GM21515 (cell line): ENCODE data around the gene MBP.
"Not testable (repeated sequence)": the region's sequence is repeated elsewhere in the genome, so short reads cannot be mapped to it uniquely, and the experiment has no call there.

Experiments
- ATAC-seq: cut with Tn5 transposase; IDR thresholded peaks from one replicate; pipeline ENCODE4 v1.9.1; 2021; ENCODE audit not compliant: unreplicated experiment

Gene MBP

DNA sequence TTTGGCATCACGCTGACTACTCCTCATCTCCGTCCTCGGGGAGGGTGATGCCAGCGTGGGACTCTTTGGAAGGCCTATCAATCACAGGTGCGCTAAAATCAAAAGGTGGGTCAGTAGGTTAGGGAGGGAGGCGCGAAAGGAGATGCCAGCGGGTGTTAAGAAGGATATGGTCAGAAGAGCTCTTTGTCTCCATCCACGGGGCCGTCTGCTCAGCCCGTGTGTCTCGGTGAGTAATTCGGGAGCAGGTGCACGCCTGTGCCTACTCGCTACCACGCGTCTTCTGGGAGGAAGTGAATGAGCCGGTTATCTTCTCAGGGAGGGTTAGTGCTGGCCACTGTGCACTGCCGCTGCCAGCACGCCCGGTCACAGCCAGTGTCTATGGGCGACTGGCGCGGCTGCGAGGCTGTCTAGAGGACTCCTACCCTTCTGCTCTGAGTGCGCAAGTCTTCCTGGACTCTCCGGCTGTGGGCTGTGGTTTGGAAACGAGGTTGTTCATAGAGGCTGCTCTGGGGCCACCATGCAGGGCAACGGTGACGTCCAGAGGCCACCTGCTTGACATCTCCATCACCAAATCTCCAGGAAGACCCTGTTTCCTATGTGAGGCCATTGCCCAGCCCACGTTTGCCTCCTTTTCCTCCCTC is 153.4 kb downstream of the MBP start:
- ATAC-seq: no peak

DNA sequence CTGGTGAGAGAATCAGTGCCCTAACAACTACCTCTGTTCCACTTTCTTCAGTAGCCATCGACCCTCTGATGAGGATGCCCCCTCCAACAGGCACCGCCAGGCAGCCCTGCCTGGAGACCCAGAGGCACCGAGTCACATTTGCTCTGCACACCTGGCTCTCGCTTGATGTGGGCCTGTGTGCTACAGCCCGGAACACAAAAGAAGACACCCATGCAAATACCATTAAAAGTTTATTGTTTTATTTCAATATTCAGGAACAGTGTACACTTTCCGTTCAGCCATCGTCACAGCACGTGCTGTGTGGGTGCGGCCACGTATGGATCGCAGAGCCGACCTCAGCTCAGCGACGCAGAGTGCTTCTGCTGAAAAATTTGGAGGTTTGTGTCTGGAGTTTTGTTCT is 154.0 kb downstream of the MBP start:
- ATAC-seq: no peak

DNA sequence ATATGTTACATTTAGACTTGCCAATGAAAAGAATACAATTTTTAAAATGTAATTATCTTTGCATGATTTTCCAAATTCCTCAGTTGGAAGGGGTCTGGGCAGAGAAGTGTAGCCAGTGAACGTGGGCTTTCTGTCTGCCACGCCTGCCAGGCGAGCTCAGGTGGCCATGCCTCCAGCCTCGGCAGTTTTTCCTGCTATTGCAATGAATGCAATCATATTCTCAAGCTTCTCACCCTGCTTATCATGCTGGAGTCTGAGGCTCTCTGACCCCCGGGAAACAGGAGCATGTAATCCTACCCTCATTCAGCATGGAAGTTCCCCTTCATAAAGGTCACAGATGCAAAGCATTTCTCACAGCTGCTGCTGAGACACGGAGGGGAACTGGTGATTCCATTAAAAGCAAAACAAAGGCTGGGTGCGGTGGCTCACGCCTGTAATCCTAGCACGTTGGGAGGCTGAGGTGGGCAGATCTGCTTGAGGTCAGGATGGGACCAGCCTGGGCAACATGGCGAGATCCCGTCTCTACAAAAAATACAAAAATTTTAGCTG is 154.8 kb downstream of the MBP start:
- ATAC-seq: no peak

DNA sequence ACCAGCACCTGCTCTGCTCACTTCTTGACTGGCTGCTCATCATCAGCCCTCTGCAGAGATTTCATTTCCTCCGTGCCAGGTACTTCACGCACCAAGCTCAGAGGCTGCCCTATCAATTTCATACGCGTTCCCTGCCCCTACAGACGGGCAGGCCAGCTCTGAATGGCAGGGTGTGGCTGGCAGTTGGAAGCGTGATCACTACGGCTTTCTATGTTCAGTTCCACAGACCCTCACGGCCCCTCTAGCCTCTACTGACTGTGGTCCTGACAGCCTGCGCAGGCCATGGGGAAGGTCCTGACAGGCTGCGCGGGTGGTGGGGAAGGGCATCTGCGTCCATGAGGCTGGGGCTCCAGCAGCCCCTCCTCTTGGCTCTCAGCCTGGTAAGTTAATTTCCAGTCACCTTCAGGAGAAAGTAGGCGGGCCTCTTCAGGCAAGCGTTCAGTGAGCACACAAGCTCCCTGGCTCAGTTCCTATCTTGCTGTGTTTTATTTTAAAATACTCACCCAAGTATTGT is 155.4 kb downstream of the MBP start:
- ATAC-seq: no peak

DNA sequence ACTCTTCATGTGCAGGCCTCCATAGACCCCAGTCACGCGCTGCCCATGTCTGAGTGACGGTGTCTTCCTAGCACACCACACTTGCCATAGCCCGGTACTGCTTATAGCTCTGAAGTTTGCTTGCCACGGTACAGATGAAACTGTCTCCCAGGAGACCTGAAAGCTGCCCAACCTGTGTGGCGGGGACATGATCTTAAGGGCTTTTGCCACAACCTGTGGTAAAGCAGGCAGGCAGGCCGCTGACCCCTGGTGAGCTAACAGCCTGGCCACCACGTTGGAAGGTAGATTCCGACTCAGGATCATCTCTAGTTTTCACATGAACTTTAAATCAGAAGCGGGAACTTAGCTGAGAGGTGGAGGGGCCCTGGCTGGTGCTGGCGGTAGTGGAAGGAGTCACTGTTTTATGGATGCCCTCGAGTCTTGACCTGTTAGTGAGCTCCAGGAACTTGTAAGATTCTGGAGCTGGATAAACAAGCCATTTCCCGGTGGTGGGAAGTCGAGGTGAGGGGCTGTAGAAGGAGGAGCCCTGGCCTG is 156.9 kb downstream of the MBP start:
- no peak for ATAC-seq

DNA sequence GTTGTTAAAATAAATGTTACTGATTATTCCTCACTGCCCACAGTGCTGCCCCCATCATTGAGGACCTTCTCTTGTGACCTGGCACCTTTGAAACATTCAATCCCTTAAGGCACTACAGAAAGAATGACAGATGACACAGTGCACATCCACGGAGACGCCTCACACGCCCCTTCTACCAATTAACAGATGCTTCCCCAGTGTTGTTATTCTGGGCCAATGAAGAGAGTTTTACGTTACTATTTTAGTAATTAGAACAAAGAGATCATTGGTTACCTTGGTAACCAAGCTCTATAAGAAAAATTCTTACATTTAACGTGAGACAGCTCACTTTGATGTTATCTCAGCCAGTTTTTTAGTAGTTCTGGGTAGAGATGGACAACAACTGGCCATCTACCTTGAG is 158.2 kb downstream of the MBP start:
- ATAC-seq: no peak

DNA sequence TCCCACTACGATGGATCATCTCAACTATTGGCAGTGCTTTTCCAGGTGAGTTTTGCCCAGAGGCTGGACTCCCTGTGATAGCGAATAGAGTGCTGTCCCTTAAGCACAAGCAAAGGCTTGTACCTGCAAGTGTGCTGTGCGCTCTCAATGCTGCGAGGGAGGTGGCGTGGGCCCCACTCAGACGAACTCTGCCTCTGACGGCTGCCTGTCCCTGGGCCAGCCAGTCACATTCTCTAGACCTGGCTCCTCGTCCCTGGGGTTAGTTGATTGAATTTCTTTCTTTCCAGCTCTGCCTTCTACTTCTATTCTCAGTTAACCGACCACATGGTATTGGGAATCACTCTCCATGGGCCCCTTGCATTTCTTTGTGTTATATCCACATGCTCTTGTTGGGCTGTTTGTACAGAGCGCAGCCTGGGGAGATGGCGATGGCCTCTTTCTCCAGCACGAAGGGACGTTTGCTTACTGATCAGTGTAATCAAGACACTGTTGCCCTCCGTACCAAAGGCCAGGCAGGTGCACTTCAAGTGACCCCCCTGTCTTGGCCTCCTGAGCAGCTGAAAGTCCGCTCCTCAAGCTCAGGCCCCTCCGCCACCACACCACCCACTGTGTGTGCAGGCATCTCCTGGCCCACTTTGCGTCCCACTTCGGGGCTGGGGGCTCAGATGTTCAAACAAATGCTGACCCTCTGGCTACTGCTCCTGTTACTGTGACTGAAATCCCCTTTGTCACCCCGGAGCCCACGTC is 158.9 kb downstream of the MBP start:
- ATAC-seq: no peak

DNA sequence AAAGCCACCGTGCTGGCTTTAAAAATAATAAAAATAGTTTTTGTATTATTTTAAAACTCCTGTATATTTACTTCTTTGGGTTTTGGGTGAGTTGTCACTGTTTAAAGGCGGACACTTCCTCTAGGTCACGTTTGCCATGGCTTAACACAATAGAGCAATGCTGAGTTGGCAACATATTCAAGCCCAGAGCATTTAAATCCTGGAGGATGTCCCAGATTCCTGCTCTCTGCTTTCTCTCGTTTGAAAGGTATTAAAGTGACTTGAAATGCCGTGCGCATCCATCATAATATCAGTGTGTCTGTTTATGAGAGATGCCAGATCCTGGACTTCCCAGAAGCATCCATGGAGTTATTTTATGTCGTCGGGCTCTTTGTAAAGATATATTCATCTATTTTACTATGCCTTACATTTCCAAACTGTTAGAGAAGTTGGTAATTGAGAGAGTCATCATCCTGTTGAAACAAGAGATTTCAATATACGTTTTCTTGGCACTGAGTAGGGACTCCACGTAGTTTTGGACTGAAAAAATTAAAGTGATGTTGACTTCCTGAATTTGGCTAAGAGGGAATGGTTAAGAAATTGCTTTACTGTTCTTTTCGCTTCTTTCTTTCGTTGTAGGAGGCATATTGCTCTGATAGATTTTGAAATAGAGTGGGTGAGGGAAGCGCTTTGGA is 159.6 kb downstream of the MBP start:
- ATAC-seq: no peak

DNA sequence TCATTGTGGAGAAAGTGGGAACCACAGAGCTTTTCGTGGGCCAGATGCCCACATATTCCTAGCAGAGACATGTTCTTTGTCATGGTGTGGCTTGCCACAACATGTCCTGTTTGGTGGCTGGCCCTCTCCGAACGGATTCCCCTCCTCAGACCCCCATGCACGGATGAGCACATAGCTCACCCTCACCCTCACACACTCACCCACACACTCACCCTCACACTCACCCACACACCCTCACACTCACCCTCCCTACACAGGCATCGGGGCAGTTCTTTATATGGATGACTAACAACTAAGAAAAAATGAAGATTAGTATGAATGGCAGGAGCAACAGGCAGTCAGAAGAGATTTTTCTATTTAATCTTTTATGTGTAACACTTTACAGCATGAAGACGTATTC is 160.3 kb downstream of the MBP start:
- no peak for ATAC-seq

DNA sequence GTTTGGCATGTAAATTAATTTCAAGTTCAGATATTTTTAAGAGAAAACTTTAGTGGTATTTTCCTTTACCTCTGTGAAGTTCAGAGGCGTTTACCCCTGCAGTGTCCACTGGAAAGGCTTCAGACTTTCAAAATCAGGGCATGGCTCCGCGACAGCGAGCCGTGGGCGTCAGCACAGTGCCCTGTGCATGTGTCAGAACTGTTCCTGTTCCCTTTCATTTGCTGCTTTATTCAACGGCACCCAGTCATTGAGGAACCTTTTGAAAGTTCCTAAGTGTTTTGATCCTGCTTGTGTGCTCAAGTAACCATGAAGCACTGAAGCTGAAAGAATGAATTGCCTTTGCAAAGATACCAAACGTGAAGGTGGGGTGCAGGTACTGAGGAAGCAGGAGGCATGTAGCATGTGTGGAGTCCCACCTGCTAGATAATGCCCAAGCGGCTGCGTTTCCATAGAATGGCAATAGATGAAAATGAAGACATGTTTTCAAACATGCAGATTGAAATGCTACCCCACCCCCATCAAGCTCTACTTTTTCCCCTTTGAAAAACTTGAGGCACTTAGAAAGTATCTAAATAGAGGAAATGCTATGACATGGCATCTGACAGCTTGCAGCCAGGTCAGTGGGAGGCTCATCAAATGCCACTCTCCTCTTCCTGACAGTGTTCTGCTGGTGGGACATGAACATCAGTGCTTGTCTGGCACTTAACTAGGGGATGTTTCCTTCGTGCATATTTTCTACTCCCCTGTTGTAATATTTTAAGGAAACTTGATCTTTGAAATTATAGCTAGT is 161.6 kb downstream of the MBP start:
- ATAC-seq: no peak

DNA sequence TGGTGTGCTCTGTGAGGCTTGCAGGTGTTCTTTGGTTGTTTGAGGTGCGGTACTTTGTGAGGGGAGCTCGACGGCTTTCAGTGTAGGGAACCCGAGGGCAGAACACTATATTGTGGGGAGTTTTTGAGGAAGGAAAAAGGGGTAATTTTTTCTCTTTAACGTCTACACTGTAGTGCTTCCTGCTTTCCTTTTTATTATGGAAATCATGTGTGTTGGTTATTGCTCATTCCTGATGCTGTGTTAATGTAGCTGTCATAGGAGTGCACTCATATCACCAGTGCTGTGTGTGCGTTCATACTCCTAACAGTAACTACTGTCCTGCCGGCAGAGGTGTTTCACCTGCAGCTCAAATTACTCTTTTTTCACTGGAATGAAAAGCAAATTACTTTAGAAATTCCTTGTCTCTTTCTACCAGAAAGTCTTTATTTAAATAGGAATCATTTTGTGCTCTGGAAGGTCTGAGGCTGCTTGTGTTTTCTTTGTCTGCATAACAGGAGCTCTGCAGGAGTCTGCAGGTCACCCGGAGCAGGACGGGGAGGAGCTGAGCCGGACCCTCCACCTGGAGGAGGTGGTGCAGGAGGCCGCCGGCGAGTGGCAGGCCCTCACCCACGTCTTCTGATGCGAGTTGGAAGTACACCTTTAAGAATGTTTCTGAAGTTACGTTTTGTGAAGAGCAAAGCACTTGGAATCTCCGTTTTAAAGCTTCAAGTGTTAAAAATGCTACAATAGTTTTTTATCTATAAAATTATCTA is 164.7 kb downstream of the MBP start:
- no peak for ATAC-seq

DNA sequence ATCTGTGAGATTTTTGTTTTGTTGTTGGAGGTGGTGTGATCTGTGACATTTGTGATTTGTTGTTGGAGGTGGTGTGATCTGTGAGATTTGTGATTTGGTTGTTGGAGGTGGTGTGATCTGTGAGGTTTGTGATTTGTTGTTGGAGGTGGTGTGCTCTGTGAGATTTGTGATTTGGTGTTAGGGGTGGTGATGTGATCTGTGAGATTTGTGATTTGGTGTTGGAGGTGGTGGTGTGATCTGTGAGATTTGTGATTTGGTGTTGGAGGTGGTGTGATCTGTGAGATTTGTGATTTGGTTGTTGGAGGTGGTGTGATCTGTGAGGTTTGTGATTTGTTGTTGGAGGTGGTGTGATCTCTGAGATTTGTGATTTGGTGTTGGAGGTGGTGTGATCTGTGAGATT is 165.3 kb downstream of the MBP start:
- not testable (repeated sequence) for ATAC-seq

DNA sequence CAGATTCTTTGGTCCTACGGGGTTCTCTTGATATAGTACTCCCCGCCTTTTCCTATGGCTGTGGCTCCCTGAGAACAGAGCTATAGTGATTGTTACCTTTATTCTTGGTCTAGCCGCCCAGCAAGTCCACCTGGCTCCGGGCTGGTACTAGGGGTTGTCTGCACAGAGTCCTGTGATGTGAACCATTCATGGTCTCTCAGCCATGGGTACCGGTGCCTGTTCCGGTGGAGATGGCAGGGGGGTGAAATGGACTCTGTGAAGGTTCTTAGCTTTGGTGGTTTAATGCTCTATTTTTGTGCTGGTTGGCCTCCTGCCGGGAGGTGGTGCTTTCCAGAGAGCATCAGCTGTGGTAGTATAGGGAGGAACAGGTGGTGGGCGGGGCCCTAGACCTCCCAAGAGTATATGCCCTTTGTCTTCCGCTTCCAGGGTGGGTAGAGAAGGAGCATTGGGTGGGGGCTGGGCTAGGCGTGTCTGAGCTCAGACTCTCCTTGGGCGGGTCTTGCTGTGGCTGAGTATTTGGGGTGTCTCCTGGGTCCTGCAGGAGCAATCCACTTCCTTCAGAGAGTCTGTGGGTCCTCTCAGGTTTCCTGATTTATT is 166.9 kb downstream of the MBP start:
- ATAC-seq: peak; percentile 67

DNA sequence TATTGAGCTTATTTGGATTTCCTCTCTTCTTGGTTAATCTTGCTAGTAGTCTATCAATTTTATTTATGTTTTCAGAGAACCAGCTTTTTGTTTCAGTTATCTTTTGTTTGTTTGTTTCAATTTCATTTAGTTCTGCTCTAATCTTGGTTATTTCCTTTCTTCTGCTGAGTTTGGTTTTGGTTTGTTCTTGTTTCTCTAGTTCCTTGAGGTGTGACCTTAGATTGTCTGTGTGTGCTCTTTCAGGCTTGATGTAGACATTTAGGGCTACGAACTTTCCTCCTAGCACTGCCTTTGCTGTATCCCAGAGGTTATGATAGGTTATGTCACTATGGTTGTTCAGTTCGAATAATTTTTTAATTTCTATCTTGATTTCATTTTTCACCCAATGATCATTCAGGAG is 168.6 kb downstream of the MBP start:
- peak; percentile 52 for ATAC-seq

DNA sequence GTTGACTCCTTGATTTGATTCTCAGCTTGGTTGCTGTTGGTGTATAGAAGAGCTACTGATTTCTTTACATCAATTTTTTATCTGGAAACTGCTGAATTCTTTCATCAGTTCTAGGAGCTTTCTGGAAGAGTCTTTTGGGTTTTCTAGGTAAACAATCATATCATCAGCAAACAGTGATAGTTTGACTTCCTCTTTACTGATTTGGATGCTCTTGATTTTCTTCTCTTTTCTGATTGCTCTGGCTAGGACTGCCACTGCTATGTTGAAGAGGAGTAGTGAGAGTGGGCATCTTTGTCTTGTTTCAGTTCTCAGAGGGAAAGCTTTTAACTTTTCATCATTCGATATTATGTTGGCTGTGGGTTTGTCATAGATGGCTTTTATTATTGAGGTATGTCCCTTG is 169.7 kb downstream of the MBP start:
- no peak for ATAC-seq

DNA sequence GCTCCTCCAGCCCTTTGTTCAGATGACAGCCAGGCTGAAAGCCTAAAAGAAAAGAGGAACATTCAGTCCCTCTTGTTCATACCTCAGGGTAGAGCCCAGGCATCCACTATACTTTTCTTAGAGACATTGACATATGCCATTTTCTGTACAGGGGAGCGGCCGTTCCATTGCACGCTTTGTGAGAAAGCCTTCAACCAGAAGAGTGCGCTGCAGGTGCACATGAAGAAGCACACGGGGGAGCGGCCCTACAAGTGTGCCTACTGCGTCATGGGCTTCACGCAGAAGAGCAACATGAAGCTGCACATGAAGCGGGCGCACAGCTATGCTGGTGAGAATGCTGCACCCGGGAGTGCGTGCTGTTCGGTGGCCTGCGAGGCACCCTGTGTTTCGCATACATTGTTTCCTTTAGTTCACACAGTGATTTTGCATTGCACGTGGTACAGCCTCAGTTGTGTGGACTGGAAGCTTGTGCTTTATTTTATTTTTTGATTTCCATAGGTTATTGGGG is 172.0 kb downstream of the MBP start:
- no peak for ATAC-seq

DNA sequence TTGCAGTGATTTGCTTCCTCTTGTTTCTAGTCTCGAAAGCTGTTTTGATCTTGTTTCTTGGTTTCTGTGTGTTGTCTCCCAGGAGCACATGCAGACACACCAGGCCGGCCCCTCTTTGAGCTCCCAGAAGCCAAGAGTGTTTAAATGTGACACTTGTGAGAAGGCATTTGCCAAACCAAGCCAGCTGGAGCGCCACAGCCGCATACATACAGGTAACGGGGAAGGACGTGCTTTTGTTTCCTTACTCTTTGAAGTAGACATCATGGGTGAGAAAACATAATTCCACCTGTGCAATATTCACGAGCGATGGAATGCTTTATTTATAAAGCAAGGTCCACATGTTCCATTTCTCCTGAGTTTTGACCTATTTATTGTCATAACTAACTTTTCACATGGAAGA is 173.0 kb downstream of the MBP start:
- ATAC-seq: no peak

DNA sequence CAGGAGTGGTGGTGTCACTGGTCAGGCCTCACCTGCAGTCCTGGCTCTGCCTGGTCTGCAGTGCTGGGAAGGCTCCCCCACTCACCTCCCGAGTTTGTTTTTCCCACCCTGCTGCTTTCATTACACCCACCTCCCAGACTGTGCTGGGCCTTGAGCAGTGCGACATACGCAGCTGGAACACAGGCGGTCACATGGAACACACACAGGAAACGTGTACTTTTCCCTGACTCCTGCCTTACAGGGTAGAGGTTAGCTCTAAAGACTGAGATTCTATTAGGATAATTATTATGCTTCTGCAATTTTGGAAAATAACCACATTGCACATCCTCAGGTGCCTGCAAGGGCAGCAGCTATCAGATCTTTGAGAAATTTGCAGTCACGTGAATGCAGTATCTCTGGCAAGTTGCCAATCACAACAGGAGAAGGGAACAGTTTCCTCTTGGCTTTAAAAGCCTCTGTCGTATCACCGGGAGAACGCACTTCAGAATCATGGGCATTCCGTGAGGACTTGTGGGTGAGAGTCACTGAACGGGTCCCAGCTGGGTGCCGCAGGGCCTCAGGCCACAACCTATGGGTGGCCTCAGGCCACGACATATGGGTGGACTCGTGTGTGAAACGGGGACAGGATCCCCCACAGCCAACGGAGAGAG is 173.8 kb downstream of the MBP start:
- no peak for ATAC-seq
